ENCODE results near the gene CCDC178.

The CCDC178 gene

GRCh38 chr18:33159151-33159550 lies 281.4 kb downstream of the CCDC178 start:
- H3K4me3 ChIP-seq (replicated peaks; ENCODE audit: insufficient read depth, low read length): no peak overlapping the region
- H3K27ac ChIP-seq (replicated peaks): no peak overlapping the region
- DNase-seq (ENCODE audit: low read depth in 1 of 2, low spot score in 1 of 2): no peak
- TF ChIP-seq SPI1 (IDR thresholded peaks at IDR 0.05; ENCODE audit: borderline replicate concordance, low read depth): no peak
- TF ChIP-seq POLR2AphosphoS5 (IDR thresholded peaks at IDR 0.05; ENCODE audit: low read depth): no peak
- no peak for TF ChIP-seq CTCF (IDR thresholded peaks at IDR 0.05; ENCODE audit: insufficient read depth, low read length)
- TF ChIP-seq GABPA (IDR thresholded peaks at IDR 0.05; ENCODE audit: low read depth): no peak
- no peak for TF ChIP-seq REST (IDR thresholded peaks at IDR 0.05; ENCODE audit: insufficient replicate concordance, low read depth)
- no peaks in the 10 kb centered on the region for H3K27me3 ChIP-seq (ENCODE audit: insufficient read depth, poor library complexity, severe bottlenecking)

- no peaks in the 10 kb centered on the region for H3K27me3 ChIP-seq (ENCODE audit: insufficient read depth, poor library complexity, severe bottlenecking)
- TF ChIP-seq REST (IDR thresholded peaks at IDR 0.05; ENCODE audit: insufficient replicate concordance, low read depth): no peak
- H3K27ac ChIP-seq (replicated peaks): no peak overlapping the region
- no peak for DNase-seq (ENCODE audit: low read depth in 1 of 2, low spot score in 1 of 2)
- no peak overlapping the region for H3K4me3 ChIP-seq (replicated peaks; ENCODE audit: insufficient read depth, low read length)
Observed at GRCh38 chr18:33157893-33158292, 282.6 kb downstream of the CCDC178 start.

GRCh38 chr18:33156906-33157470 lies 283.5 kb downstream of the CCDC178 start:
- no peak overlapping the region for H3K4me3 ChIP-seq (replicated peaks; ENCODE audit: insufficient read depth, low read length)
- no peak for DNase-seq (ENCODE audit: low read depth in 1 of 2, low spot score in 1 of 2)
- H3K27me3 ChIP-seq (ENCODE audit: insufficient read depth, poor library complexity, severe bottlenecking): no peaks in the 10 kb centered on the region
- TF ChIP-seq GABPA (IDR thresholded peaks at IDR 0.05; ENCODE audit: low read depth): no peak
- TF ChIP-seq REST (IDR thresholded peaks at IDR 0.05; ENCODE audit: insufficient replicate concordance, low read depth): no peak
- no peak for TF ChIP-seq SPI1 (IDR thresholded peaks at IDR 0.05; ENCODE audit: borderline replicate concordance, low read depth)
- TF ChIP-seq POLR2AphosphoS5 (IDR thresholded peaks at IDR 0.05; ENCODE audit: low read depth): no peak
- no peak for TF ChIP-seq CTCF (IDR thresholded peaks at IDR 0.05; ENCODE audit: insufficient read depth, low read length)
- no peak overlapping the region for H3K27ac ChIP-seq (replicated peaks)

All from HL-60 (cell line).